Ectodermal cell (in vitro differentiated cells): ENCODE measurements around the gene RIPOR3.
"Not testable (repeated sequence)": the region's sequence is repeated elsewhere in the genome, so short reads cannot be mapped to it uniquely, and the experiment has no call there.

Experiments
- H3K27ac ChIP-seq: 2 replicates; pipeline ENCODE4 v1.7.0; 2013; ENCODE audit warnings: mild to moderate bottlenecking, low read depth, low read length; ENCODE audit not compliant: insufficient read depth, poor library complexity, severe bottlenecking
- H3K27me3 ChIP-seq: 2 replicates; pipeline ENCODE4 v1.7.0; 2013; ENCODE audit warnings: mild to moderate bottlenecking, low read length; ENCODE audit not compliant: insufficient read depth, control insufficient read depth, poor library complexity, severe bottlenecking
- H3K36me3 ChIP-seq: one replicate; pipeline ENCODE4 v1.7.0; 2013; ENCODE audit warnings: low read length; ENCODE audit not compliant: control insufficient read depth, insufficient read depth
- H3K4me1 ChIP-seq: one replicate; pipeline ENCODE4 v1.7.0; 2013; ENCODE audit warnings: low read length; ENCODE audit not compliant: control insufficient read depth, insufficient read depth
- H3K4me3 ChIP-seq: 2 replicates; pipeline ENCODE4 v1.7.0; 2013; ENCODE audit warnings: low read depth, low read length, control low read depth; ENCODE audit not compliant: insufficient read depth
- H3K9me3 ChIP-seq: 2 replicates; pipeline ENCODE4 v1.7.0; 2013; ENCODE audit warnings: mild to moderate bottlenecking, low read length, moderate library complexity; ENCODE audit not compliant: control insufficient read depth
- WGBS, 2 experiments: methylation state at CpG; one replicate each; pipeline ENCODE4 v1.1.7; 2013; ENCODE audit warnings: missing lambda C conversion rate in 2 of 2; 5-methylcytosine and 5-hydroxymethylcytosine counted together

The RIPOR3 gene

DNA sequence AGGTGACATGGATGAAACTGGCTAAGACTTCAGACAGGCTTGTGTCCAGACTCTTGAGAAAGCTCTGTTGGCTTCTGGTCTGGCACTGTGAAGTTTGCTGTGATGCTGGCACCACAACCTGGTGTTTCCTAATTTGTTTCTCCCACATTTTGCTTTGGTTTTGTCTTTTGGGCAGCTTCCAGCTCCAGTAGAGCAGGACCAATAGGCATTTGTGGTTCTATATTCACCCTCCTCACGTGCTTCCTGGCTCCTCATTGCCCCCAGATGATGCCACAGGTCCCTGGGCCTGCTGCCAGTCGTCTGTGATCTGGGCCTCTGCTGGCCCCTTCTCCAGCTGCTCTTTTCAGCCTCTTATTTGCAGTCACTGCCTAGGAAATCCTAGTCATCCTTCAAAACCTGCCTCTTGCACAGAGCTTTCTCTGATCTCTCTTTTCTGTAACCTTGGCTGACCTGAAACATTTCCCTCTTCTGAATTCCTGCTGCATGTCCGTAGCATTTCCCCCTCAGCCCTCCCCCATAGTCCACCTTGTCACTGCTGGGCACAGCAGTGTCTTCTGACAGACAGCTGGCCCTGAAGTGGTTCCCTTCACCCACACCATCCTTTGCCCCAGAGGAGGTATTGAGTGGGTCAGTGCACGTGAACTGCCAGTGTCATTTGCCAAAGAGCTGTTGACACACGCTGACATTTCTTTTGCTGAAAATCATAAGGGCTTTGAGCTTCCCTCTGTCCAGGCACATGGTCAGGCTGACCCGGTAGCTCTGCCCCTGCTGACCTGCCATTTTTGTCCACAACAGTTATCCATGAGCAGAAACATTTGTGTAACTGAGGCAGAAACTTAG, 118.2 kb downstream of the RIPOR3 start:
- Histone ChIP-seq H3K27me3 (no peaks in the 10 kb centered on the region), H3K9me3 (no peaks in the 10 kb centered on the region), H3K4me1 (no peaks in the 10 kb centered on the region), H3K4me3 (no peak overlapping the region), H3K36me3 (peaks cover 26% of the 10 kb centered on the region), H3K27ac (no peak overlapping the region)
- WGBS, 2 experiments, result 89 to 90% methylated on average over 6 of the region's 6 CpGs

DNA sequence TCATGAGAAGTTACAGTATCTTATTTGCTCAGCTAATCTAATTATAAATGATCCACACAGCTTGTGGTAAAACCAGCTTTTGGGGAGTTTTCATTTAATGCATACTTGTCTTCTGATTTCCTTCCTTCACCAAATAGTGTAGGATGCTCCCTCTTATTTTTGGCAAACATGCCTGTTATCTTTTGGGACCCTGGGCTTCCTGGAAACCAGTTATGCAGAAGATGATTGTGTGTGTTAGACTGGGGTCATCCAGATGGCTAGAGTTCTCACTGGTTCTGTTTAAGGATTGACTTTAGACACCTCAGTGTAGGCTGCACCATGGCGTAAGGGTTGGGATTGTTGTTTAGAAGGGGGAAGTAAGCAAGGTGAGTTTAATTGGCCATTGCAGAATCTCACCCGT, 119.9 kb downstream of the RIPOR3 start:
- Histone ChIP-seq H3K36me3 (peaks cover 14% of the 10 kb centered on the region), H3K27me3 (no peaks in the 10 kb centered on the region), H3K27ac (no peak overlapping the region), H3K9me3 (no peaks in the 10 kb centered on the region), H3K4me3 (no peak overlapping the region), H3K4me1 (no peaks in the 10 kb centered on the region)
- 92 to 98% methylated on average over 2 of the region's 2 CpGs for WGBS, 2 experiments

DNA sequence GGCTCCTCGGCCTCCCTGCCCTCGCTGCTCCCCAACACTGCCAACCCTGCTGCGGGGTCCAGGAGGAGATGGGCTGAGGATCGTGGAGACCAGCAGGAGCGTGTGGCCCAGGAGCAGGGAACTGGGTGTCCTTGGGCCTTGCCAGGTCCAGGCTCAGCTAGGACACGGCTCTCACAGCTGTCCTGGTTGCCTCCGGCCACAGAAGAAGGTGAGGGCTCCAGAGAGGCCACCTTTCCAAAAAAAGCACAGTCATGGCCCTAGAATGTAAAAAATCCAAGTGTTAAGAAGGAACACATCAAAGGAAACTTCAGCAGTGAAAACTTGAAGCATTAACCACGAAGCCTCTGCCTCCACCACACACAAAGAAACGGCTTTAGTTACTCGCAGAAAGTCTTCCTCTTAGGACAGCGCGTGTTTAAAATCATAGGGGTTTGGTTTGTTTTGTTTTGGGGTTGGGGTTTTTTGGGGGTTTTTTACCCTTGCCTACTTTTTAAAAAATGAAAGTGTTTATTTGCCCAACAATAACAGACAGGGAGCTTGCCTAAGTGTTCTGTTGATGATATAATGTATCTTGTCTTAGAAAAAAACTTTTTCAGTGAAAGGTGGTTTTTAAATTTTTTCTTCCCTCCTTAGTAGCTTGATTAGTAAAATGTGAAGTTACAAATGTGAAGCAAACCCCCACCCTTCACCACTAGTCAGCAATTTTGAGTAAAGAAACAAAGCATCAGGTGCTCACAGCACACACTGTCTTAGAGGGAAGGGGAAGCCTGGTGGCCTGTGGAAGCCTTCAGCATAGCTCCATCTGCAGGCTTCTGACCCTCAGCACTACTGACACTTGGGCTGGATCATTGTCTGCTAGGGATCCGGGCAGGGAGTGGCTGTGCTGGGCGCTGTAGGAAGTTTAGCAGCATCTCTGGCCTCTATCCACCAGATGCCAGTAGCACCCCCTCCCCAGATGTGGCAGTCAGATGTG, 121.2 kb downstream of the RIPOR3 start:
- Histone ChIP-seq H3K4me3 (no peak overlapping the region), H3K27ac (no peak overlapping the region)

DNA sequence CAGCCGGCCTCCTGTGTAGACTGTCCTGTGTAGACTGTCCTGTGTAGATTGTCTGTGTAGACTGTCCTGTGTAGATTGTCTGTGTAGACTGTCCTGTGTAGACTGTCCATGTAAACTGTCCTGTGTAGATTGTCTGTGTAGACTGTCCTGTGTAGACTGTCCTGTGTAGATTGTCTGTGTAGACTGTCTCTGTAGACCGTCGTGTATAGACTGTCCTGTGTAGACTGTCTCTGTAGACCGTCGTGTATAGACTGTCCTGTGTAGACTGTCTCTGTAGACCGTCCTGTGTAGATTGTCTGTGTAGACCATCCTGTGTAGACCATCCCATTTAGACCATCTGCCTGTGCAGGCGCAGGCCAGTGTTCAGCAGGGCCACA, 121.9 kb downstream of the RIPOR3 start:
- not testable (repeated sequence) for H3K4me1 ChIP-seq, H3K36me3 ChIP-seq, H3K9me3 ChIP-seq, H3K27me3 ChIP-seq, H3K4me3 ChIP-seq, H3K27ac ChIP-seq
- WGBS, 2 experiments, result 94 to 95% methylated on average over 7 of the region's 7 CpGs

More for the DNA sequence above, 121.2 kb downstream of the RIPOR3 start:
- 92 to 93% methylated on average over 14 of the region's 14 CpGs for WGBS, 2 experiments
- no peaks in the 10 kb centered on the region for H3K27me3 ChIP-seq
- H3K36me3 ChIP-seq, result peaks cover 13% of the 10 kb centered on the region
- no peaks in the 10 kb centered on the region for H3K4me1 ChIP-seq
- H3K9me3 ChIP-seq, result no peaks in the 10 kb centered on the region

DNA sequence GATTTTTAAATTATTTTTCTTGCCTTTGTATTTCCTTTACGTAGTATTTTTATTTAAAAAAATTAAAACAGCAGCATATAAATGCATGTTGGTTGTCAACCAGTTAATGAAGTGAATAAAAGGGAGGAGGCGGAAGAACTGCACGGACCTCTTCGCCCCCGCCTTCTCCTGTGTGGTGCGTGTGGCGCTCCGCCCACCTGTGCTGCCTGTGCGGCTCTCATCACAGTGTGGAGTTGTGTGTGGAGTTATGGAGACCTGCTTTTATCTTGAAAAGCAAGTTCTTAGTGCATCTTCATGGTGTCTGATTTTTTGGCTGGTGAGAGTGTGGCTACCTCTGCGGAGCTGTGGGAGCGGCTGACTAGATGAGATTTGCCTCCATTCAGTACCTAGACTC, 122.8 kb downstream of the RIPOR3 start:
- Histone ChIP-seq H3K27me3 (no peaks in the 10 kb centered on the region), H3K4me3 (no peak overlapping the region), H3K9me3 (no peaks in the 10 kb centered on the region), H3K36me3 (no peaks in the 10 kb centered on the region), H3K4me1 (no peaks in the 10 kb centered on the region), H3K27ac (no peak overlapping the region)
- 88 to 89% methylated on average over 10 to 11 of the region's 11 CpGs for WGBS, 2 experiments

DNA sequence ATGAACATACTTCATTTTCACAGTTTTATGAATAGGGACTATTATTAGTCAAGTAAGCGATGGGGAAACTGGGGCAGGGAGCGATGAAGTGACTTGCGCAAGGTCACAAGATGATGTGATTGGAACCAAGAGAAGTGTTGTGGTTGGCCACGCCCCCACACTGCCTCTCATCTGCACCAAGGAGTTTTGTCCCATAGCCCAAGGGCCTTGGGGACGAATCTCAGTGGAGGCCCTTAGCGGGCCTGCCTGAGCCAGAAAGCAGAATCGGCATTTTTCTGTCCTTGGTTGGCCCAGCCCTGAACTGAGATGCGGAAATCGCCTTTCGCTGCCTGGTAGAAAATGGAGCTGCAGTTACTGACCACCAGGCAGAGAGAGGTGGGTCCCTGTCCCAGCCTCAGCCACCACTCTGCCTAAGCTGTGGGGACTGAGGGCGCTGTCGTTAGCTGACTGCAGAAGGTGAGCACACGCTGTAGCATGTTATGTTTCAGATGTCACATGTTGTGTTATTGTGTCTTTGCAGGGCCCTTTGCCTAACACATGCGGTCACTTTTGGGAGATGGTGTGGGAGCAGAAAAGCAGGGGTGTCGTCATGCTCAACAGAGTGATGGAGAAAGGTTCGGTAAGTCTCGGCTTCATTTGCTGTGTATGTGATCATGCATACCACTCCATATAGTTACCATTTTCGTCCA, 123.3 kb downstream of the RIPOR3 start:
- H3K9me3 ChIP-seq, result no peaks in the 10 kb centered on the region
- 94 to 96% methylated on average over 17 to 18 of the region's 18 CpGs for WGBS, 2 experiments
- H3K36me3 ChIP-seq, result no peaks in the 10 kb centered on the region
- no peak overlapping the region for H3K27ac ChIP-seq
- no peak overlapping the region for H3K4me3 ChIP-seq
- H3K27me3 ChIP-seq, result no peaks in the 10 kb centered on the region
- no peaks in the 10 kb centered on the region for H3K4me1 ChIP-seq

DNA sequence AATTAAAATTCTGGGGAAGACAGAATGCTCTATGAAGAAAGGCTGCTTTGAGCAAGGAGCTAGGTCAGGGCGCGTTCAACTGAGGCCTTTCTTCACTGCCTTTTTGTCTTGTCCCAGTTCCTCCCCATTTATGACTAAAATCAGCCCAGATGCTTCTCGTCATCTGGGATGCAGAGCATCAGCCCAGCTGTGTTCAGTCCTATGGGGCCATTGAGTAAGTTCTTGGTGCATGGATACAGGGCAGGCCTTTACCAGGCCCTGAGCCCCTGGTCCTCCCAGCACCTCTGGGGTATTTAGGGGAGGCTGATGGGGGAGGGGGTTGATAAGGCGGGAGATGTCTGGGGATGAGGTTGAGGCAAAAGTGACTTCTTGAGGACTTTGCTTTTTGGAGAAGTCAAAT, 125.5 kb downstream of the RIPOR3 start:
- no peak overlapping the region for H3K27ac ChIP-seq
- WGBS, 2 experiments, result 95 to 97% methylated on average over 4 of the region's 4 CpGs

DNA sequence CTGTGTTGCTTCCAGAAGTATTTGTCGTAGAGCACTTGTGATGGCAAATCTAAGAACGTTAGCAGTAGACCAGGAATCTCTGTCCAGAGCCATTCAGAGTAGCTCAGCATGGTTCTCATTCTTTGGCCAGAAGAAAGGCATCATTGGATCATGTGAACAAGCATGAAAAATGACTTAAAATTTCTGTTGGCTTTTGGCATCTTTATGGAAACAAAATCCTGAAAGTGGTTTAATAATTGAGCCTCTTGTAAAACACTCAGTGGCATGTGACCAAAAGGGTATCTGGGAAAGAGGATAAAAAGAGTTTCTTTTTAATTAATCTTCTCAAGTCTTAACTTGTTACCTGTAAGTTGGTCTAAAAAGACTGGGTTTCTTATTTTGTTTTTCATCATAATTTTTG, 126.0 kb downstream of the RIPOR3 start:
- Histone ChIP-seq H3K4me1 (no peaks in the 10 kb centered on the region), H3K27me3 (no peaks in the 10 kb centered on the region), H3K36me3 (peaks cover 5% of the 10 kb centered on the region), H3K27ac (no peak overlapping the region), H3K9me3 (no peaks in the 10 kb centered on the region), H3K4me3 (no peak overlapping the region)
- WGBS, 2 experiments, result 93 to 95% methylated on average over 2 of the region's 2 CpGs

More for the DNA sequence above, 125.5 kb downstream of the RIPOR3 start:
- Histone ChIP-seq H3K4me3 (no peak overlapping the region), H3K4me1 (no peaks in the 10 kb centered on the region), H3K36me3 (peaks cover 5% of the 10 kb centered on the region), H3K9me3 (no peaks in the 10 kb centered on the region), H3K27me3 (no peaks in the 10 kb centered on the region)

DNA sequence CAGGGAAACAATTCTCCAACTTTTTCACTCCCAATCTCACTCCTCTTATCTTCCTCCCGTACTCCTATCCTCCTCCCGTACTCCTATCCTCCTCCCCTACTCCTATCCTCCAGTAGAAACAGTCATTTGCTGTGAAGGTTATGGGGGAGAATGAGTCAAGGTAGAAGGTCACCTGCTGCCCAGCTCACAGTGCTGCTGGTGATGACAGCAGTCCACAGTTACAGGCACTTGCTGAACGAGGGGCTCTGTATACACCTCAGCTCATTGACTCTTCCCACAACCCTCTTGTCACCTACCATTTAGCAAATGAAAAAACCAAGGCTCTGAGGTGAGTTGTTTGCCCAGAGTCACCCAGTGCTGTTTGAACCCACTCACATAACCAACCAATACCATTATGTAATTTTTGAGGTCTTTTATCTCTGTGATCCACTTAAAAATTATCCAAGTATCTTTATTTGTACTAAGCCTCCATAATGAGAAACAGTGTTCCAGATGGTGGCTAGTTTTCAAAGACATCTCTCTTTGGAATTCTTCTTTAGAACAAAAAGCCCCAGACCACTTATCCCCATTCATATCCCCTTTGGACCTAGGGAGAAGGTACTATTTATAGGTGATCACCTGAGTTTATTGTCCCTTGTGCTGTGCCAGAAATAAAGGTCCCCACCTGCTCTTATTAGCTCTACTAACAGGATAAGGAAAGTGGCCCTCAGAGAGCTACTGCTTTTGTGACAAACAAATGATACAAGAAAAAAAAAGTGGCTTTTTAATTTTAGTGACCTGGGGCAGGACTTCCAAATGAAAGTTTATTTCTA, 128.0 kb downstream of the RIPOR3 start:
- H3K36me3 ChIP-seq, result peaks cover 5% of the 10 kb centered on the region
- H3K27ac ChIP-seq, result no peak overlapping the region

More for the DNA sequence above, 128.0 kb downstream of the RIPOR3 start:
- Histone ChIP-seq H3K27me3 (no peaks in the 10 kb centered on the region), H3K9me3 (no peaks in the 10 kb centered on the region), H3K4me3 (no peak overlapping the region), H3K4me1 (no peaks in the 10 kb centered on the region)
- 96 to 97% methylated on average over 3 of the region's 3 CpGs for WGBS, 2 experiments
